GM12891 (cell line): ENCODE results near the gene SOWAHD.

Source experiments
- PAX5 ChIP-seq: IDR thresholded peaks from 2 replicates; pipeline ENCODE4 v1.6.1; 2011; ENCODE audit warnings: low read length, moderate library complexity, mild to moderate bottlenecking; ENCODE audit not compliant: insufficient read depth, severe bottlenecking
- POLR2A ChIP-seq: IDR thresholded peaks from 2 replicates; pipeline ENCODE4 v1.6.1; 2011; ENCODE audit warnings: low read depth, low read length, control low read depth
- POLR2AphosphoS5 ChIP-seq: IDR thresholded peaks from 2 replicates; pipeline ENCODE4 v1.6.1; 2011; ENCODE audit warnings: low read depth, low read length, control low read depth
- SPI1 ChIP-seq: IDR thresholded peaks from 2 replicates; pipeline ENCODE4 v1.6.1; 2011; ENCODE audit warnings: low read depth, low read length, control low read depth
- TAF1 ChIP-seq: IDR thresholded peaks from 2 replicates; pipeline ENCODE4 v1.6.1; 2011; ENCODE audit warnings: low read depth, low read length, control low read depth

DNA sequence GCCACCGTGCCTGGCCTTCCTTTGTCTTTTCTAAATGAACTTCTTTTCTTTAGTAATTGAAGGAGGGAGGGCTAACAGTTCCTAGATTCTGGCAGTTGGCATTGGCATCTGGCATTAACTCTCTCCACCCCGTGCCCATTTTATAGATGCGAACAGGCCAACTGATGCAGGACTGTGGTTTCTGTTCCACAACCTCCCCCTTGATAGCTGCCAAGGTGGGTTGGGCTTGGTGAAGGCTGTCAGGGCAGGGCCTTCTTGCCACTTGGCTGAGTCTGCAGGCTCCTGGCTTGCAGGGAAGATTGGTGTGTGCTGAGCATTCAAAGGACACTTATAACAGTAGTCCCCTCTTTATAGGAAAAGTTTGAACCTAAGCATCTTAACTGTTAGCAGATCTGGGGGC is 4.3 kb downstream of the SOWAHD start:
- no peak for TF ChIP-seq PAX5
- no peak for TF ChIP-seq POLR2A
- no peak for TF ChIP-seq POLR2AphosphoS5
- no peak for TF ChIP-seq TAF1
- TF ChIP-seq SPI1: no peak
